ENCODE results near the gene VIL1. TPM values are rescaled to one million over a fixed set of nuclear protein-coding genes. Genes with fewer than 3 reads are reported as not detected.
A peak's percentile ranks its signal among the peaks of the same experiment; 100 is the strongest.

VIL1 gene
- total and polyA plus RNA-seq, 2 of the 13 experiments (the other 11 are each of a cell fraction or from before 2014, with no cell fraction given) = 287 to 301 TPM

DNA sequence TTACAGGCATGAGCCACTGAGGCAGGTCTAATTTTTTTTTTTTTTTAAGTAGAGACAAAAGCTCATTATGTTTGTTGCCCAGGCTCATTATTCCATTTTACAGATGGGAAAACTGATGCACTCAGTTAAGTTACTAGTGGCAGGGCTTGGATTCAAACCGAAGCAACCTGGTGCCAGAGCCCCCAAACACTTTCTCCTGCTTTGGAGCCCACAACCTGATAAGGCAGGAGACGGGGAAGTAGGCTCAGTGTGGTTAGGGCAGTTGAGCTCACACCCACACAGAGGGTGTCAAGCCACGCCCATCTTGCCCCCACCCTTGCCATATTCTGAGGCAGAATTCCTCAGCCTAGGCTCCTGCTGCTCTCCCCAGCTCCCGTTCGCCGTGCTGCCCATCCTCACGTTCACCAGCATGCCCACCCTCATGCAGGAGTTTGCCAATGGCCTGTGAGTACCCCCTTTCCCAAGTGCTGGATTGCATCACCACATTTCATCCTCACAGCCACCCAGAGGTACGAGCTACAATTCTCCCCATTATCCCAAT lies 25.1 kb upstream of the VIL1 start (continued):
- TF ChIP-seq TAF1 (CRISPR knock-in tag; IDR thresholded peaks at IDR 0.05) = no peak

DNA sequence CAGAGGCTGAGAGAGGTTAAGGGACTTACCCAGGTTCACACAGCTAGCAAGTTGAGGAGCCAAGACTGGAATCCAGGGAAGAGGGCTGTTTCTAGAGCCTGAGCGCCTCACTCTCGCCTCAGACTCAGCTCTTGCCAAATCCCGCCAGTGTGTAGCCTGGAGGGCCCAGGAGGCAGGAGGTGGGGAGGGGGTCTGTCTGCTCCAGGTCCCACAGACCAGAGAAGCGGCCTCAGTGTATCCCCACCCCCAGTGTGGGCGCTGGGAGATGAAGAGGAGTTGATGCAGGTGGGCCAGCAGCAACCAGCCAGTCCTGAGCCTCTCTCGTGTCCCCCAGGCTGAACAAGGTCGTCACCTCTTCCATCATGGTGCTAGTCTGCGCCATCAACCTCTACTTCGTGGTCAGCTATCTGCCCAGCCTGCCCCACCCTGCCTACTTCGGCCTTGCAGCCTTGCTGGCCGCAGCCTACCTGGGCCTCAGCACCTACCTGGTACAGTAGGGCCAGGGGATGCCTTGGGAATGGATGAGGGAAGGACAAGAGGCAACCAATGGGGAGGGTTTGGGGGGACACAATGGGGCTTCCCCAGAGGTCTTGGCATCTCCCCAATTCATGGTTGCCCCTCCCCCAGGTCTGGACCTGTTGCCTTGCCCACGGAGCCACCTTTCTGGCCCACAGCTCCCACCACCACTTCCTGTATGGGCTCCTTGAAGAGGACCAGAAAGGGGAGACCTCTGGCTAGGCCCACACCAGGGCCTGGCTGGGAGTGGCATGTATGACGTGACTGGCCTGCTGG lies 24.4 kb upstream of the VIL1 start:
- BruUV-seq (replicated peaks) = no TSS peak
- no peaks in the 10 kb centered on the region for H4K20me1 ChIP-seq (ENCODE audit: insufficient read depth, low read length)
- peak overlapping the region; percentile 98 for H3K4me2 ChIP-seq (ENCODE audit: low read depth, low read length)
- H3K9me3 ChIP-seq (ENCODE audit: low read length) = no peaks in the 10 kb centered on the region
- peaks cover 53% of the 10 kb centered on the region for H3K4me1 ChIP-seq (ENCODE audit: insufficient read depth, low read length)
- no peaks in the 10 kb centered on the region for H3K36me3 ChIP-seq (replicated peaks in 1 of 2; ENCODE audit: control insufficient read depth in 1 of 2, insufficient read depth in 2 of 2, low read length in 2 of 2)
- ChIA-PET CTCF (ENCODE audit: low intra/inter-chr PET ratio, low total read pairs) (interaction anchor here (1.2 to 2.8 kb wide), 3 partner anchors 93 to 121 kb away, joined by 6 to 36 read pairs (median 7); partner anchors contain the start of gene TMBIM1), POLR2A (interaction anchor here (0.6 to 2.6 kb wide), 4 partner anchors 33 to 111 kb away, joined by 3 to 15 read pairs (median 3); no protein-coding TSS in a partner anchor)
- in situ Hi-C loops (cut with HindIII; ENCODE audit: extremely low pct_ligation_motif_present, low pct_unique_long_range_greater_than_20kb) (loop anchor here (5.0 kb wide), 1 partner anchor 102 kb away; the partner anchor contains the start of gene TMBIM1), intact Hi-C loops (cut with micrococcal nuclease; ENCODE audit: unreplicated experiment) (loop anchor here (5.0 to 10.0 kb wide), 2 partner anchors 173 to 210 kb away; partner anchors contain the start of genes CNOT9 and USP37)
- no peak overlapping the region for H2AFZ ChIP-seq (ENCODE audit: low read length)
- H3K27ac ChIP-seq (ENCODE audit: extremely low read length, insufficient read depth, low read length) = no peak overlapping the region
- DNase-seq (ENCODE audit: low spot score) (no peak), FAIRE-seq (no peak), ATAC-seq (no peak)
- H3K79me2 ChIP-seq (ENCODE audit: insufficient read depth, low read length) = peaks cover 19% of the 10 kb centered on the region
- H3K9ac ChIP-seq (ENCODE audit: insufficient read depth, low read depth, low read length) = no peak overlapping the region
- no peaks in the 10 kb centered on the region; a peak in 1 of 5 replicates for H3K27me3 ChIP-seq (ENCODE audit: control insufficient read depth in 1 of 2, insufficient read depth in 2 of 2, low read length in 2 of 2)
- no peak overlapping the region; a peak in 1 of 6 replicates for H3K4me3 ChIP-seq (replicated peaks in 1 of 3; ENCODE audit: insufficient read depth in 1 of 3, low read depth in 2 of 3, low read length in 3 of 3)
- 44% methylated on average over 13 of the region's 13 CpGs for WGBS (ENCODE audit: low lambda C conversion rate)
- no peak for TF ChIP-seq TFDP2 (CRISPR knock-in tag; IDR thresholded peaks at IDR 0.05)
- TF ChIP-seq ZNF614 (CRISPR knock-in tag; IDR thresholded peaks at IDR 0.05; ENCODE audit: borderline replicate concordance) = no peak
- no peak for TF ChIP-seq ZNF280D (CRISPR knock-in tag; IDR thresholded peaks at IDR 0.05)
- TF ChIP-seq KMT2B (CRISPR knock-in tag; IDR thresholded peaks at IDR 0.05) = no peak
- TF ChIP-seq, protein P1, sequence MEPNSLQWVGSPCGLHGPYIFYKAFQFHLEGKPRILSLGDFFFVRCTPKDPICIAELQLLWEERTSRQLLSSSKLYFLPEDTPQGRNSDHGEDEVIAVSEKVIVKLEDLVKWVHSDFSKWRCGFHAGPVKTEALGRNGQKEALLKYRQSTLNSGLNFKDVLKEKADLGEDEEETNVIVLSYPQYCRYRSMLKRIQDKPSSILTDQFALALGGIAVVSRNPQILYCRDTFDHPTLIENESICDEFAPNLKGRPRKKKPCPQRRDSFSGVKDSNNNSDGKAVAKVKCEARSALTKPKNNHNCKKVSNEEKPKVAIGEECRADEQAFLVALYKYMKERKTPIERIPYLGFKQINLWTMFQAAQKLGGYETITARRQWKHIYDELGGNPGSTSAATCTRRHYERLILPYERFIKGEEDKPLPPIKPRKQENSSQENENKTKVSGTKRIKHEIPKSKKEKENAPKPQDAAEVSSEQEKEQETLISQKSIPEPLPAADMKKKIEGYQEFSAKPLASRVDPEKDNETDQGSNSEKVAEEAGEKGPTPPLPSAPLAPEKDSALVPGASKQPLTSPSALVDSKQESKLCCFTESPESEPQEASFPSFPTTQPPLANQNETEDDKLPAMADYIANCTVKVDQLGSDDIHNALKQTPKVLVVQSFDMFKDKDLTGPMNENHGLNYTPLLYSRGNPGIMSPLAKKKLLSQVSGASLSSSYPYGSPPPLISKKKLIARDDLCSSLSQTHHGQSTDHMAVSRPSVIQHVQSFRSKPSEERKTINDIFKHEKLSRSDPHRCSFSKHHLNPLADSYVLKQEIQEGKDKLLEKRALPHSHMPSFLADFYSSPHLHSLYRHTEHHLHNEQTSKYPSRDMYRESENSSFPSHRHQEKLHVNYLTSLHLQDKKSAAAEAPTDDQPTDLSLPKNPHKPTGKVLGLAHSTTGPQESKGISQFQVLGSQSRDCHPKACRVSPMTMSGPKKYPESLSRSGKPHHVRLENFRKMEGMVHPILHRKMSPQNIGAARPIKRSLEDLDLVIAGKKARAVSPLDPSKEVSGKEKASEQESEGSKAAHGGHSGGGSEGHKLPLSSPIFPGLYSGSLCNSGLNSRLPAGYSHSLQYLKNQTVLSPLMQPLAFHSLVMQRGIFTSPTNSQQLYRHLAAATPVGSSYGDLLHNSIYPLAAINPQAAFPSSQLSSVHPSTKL (CRISPR knock-in tag; IDR thresholded peaks at IDR 0.05) = no peak
- TF ChIP-seq TBL1XR1 (IDR thresholded peaks at IDR 0.05; ENCODE audit: borderline replicate concordance, low read length, partially characterized antibody) = no peak
- TF ChIP-seq NBN (conservative IDR thresholded peaks at IDR 0.05) = no peak
- no peak for TF ChIP-seq ZBTB46 (CRISPR knock-in tag; IDR thresholded peaks at IDR 0.05; ENCODE audit: borderline replicate concordance)

Measured in HepG2 (cell line).